SU-DHL-6 (cell line): Measurements from ENCODE around the gene PPP4R3A.

Experiments used
- EZH2phosphoT487 ChIP-seq: fragments of 200-600 bp; sonication (generic), shearing (Covaris generic); conservative IDR thresholded peaks from 2 replicates; pipeline ENCODE4 v1.6.1; 2018; ENCODE audit warnings: mild to moderate bottlenecking, antibody characterized with exemption, low read length, moderate library complexity, mixed read lengths
- TF ChIP-seq, protein P1 (sequence below): fragments of 200-600 bp; sonication (generic); IDR thresholded peaks from one replicate; pipeline ENCODE4 v1.5.1; 2017; ENCODE audit warnings: antibody characterized with exemption, mild to moderate bottlenecking, low read length, moderate library complexity; ENCODE audit not compliant: insufficient read depth, poor library complexity, severe bottlenecking

DNA sequence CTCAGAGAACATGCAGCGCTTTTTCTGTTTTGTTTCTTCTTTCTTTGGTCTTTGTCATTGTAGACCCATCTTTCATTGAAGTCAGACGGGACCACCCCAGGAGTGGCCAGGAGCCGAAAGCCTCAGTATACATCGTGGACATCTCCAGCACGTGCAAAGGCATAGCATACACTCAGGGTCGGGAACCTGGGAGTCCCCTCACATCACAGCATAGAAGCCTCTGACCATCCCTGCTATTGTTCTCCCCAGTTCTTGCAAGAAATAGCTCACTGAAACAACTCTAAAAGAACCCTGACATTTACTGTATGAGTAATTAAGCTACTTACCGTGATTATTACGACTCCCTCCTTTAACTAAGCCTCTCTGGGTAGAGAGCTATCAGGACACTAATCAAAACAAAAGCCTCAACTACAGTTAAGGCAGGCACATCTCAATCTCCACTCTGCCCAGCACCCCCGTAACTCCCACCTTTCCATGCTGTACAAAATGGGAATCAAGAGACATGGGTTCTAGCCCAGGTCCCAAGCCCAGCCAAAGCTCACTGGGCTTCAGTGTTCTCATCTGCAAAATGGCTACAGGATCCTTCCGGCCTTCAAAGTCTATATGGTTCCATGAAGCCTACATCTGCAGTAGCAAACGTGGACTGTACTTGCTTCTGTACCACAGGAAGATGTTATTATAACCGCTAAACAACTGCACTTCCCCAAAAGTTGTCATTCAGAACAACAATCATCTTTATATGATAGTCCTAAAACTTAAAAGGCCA is 99.2 kb downstream of the PPP4R3A start:
- TF ChIP-seq, protein P1, sequence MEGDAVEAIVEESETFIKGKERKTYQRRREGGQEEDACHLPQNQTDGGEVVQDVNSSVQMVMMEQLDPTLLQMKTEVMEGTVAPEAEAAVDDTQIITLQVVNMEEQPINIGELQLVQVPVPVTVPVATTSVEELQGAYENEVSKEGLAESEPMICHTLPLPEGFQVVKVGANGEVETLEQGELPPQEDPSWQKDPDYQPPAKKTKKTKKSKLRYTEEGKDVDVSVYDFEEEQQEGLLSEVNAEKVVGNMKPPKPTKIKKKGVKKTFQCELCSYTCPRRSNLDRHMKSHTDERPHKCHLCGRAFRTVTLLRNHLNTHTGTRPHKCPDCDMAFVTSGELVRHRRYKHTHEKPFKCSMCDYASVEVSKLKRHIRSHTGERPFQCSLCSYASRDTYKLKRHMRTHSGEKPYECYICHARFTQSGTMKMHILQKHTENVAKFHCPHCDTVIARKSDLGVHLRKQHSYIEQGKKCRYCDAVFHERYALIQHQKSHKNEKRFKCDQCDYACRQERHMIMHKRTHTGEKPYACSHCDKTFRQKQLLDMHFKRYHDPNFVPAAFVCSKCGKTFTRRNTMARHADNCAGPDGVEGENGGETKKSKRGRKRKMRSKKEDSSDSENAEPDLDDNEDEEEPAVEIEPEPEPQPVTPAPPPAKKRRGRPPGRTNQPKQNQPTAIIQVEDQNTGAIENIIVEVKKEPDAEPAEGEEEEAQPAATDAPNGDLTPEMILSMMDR = no peak
- no peak for TF ChIP-seq EZH2phosphoT487
